ENCODE measurements around the gene MAP4K2.
A peak's percentile ranks its signal among the peaks of the same experiment; 100 is the strongest.

MAP4K2 gene

DNA sequence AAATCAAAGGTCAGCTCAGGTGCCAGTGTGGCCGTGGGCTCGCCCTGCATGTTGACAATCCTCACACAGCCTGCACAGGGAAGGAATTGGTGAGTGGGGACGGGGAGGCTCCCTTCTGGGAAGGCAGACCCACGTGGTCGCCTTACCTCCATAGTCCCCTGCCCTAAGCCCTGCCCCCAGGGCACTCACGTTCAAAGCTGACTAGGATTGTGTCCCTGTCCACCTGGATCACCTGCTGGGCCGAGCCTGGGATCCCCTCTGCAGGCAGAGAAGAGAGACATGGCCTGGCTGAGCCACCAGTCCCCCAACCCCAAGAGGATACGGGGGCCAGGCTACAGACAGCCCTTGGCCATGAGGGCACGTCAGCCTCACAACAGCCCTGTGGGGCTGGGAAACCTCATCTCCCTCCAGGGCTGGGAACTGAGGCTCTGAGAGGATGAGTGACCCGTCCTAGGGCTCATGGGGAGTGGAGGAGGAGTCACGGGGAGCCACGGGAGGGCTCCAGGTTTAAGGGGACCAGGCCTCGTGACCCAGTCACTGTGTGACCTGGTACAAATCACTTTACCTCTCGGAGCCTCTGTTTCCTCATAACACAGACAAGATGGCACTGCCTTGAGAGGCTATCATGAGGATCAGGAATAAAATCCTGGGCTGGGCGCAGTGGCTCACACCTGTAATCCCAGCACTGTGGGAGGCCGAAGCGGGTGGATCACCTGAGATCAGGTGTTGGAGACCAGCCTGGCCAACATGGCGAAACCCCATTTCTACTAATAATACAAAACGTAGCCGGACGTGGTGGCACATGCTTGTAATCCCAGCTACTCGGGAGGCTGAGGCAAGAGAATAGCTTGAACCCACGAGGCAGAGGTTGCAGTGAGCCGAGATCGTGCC, 12.6 kb downstream of the MAP4K2 start:
- DNase-seq: no peak

GRCh38 chr11:64789331-64790204, 13.4 kb downstream of the MAP4K2 start:
- DNase-seq: no peak

DNA sequence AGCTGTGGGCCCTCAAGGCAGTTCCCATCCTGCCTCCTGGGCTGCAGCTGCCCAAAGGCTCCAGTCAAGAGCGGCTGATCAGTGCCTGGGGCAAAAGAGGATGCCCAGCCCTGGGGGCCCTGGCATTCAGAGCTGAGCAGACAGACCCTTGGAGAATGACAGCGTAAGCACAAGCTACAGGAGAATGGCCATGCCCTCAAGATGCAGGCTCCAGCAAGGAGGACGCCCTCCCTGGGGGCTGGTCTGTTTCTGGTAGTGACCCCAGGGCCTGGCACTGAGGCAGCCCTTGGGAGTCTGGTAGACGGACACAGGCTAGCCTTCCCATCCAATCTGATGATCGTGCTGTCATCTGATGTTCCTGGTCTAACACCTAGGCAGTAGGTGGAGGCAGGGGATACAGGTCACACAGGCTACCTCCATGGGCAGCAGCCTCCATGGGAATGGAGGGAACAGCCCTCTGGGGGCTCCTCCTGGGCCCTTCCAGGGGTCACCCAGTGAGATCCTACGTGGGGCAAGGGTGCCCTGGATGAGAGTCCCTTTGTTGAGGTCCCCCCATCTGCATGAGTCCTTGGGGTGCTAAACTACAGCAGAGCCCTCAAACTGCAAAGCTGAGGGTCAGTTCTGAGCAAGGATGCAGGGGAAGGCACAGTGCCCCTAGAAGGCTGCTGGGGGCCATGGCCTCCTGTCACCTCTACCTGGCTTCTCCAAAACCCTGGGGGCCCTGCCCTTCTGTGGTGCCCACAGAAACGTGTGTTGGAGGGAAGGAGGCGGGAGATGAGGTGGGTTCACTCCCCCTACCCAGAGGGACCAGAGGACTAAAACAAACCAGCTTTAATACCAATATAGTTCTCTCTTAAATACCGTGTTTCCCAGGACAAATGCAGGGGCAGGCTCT, 14.4 kb downstream of the MAP4K2 start:
- DNase-seq: no peak

DNA sequence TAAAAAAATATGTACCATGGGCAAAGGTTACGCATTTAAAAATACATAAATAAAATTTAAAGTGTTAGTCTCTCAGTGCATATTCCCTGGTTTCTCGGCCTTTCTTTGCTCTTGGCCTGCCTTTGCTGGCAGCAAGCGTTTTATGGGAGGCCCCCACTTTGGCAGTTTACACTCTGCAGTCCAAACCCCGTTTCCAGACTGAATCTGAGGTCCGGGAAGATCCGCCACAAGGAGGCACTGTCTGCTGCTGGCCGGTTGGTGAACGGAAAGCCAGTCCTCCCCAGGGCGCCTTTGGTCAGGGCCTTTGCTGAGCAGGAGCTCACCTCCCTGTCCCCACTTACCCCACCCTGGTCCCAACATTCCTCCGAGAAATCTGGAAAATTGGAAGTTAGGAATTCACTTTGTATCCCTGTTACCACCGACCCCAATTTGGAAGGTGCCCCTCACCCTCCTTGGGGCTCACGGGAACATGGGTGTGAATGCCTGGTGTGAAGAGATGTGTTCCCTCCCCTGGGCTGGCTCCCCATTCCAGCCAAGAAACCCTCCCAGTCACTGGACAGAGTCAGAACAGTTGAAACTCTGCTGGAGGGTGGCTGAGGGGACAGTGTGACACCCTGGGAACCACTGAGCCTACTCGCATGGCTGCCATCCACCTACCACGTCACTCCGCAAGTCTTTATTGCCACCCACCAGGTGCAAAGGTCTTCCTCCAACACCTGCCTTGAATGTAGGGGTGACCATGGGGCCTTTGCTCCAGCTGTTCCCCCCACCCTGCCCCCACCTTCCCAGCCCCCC, 15.3 kb downstream of the MAP4K2 start:
- DNase-seq: peak; percentile 59

DNA sequence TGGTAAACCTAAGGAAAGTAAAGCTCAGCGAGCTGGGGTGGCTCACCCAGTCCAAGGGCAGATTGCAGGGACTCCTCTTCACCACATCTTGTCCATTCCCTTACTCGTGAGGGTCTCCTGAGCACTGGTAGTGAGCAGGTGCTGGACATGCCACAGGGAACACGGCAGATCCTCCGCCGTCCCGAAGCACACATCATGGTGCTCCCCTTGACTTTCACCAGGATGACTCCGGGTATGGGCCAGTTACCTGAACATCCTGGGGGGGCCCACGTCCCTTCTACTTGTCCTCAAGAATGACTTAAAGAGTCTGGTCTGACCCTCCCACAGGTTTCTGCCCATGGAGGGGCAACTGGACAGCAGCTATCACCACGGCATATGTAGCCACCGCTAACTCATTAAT, 16.7 kb downstream of the MAP4K2 start:
- DNase-seq: no peak

DNA sequence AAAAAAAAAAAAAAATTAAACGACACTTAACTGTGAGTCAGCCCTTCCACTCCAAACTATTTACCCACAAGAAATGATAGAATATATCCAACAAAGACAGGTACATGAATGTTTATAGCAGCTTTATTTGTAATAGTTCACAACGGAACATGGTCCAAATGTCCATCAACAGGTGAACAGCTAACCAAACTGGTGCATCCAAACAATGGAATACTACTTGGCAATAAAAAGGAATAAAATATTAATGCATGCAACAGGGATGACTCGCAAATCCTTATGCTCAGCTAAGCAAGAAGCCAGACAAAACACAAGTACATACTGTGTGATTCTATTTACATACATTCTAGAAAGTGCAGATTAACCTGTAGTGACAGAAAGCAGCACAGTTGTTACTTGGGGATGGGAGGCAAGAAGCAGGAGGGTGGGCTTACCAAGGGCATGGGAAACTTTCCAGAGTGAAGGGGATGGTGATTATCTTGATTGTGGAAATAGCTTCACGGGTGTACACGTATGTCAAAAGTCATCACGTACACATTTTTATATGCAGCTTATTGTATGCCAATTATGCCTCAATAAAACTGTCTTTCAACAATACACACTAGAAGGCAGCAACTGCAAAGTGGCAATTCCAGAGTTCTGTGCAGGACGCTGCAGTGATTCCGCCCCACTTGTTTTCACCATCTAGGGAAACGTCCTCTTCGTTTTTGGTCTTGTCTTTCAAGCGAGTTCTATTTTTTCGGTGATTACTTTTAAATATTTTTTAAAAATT, 18.0 kb downstream of the MAP4K2 start:
- no peak for DNase-seq

DNA sequence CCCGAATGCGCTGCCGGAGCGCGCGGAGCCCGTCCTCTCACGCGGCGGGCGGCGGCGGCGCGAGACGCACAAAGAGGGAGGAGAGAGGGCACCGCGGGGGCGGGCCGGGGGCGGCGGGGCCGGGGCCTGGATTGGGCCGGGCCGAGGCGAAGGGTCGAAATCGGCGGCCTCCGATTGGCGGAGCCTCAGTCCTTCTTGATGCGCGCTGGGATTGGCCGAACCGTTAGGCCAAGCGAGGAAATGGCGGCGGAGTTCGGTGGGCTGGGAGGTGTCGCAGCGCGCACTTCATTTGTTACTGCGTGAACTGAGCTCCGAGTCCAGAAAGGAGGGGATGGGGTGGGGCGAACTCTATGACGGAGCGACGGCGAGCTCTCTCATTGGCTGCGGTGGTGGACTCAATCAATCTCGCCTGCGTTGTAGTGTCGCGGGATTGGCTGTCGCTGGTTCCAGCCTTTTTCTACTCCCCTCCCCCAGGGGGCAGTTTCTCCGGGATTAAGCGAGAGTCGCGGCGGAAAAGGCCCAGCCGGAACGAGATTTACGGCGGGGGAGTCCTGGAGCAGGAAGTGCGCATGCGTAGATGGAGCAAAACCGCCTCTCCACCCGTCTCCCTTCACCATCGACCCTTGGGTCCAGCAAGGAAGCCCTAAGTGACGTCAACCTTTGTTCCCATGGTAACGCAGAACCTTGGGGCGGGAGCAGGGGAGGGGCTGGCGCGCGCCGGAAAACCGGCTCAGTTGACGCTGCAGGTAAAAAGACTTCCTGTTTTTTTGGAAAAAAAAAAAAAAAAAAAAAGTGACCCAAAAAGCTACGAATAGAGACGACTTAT, 24.3 kb downstream of the MAP4K2 start, which contains the start of gene SF1:
Gene SF1 (minus strand): TSS at position 70 of the 826 bp plus-strand sequence. CDS start 150 bp downstream, outside the sequence.
- DNase-seq: peak; percentile 100

- DNase-seq: no peak
Observed at GRCh38 chr11:64778223-64778472, 24.9 kb downstream of the MAP4K2 start.

DNA sequence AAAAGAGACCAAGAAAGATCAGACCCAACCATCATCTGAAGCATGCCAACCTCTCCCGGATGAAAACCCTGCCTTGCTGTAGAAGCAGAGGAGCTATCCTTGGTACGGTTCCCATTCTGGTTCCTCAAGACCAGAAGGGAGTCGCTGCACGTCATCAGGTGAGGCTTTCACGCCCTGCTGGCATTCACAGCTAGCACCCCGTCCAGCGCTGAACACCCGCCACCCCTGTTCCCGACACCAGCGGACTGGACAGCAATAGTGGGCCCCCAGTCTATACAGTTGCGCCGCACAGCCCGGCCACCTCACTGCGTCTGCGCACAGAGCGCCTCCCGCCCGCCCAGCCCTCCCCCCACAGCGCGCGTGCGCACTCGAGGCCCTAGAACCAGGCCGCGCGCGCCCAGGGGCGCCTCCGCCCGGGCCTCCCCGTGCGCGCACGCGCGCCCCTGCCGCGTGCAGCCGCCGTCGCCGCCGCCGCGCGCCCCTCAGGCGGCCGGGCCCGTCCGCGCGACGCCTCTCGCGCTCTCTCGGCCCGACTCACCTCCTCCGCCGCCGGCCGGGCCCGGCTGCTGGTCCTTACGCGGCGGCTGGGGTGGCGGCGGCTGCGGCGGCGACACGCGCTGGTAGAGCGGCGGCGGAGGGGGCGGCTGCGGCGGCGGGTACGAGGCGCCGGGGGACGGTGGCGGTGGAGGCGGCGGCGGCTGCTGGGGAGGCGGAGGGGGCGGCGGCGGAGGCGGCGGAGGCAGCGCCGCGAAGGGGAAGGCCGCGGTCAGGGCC, 25.4 kb downstream of the MAP4K2 start:
- DNase-seq: peak; percentile 87

GRCh38 chr11:64776875-64777274, 26.1 kb downstream of the MAP4K2 start:
- no peak for DNase-seq

GRCh38 chr11:64776425-64776824, 26.6 kb downstream of the MAP4K2 start:
- no peak for DNase-seq

GRCh38 chr11:64774144-64774543, 28.9 kb downstream of the MAP4K2 start:
- DNase-seq: no peak

DNA sequence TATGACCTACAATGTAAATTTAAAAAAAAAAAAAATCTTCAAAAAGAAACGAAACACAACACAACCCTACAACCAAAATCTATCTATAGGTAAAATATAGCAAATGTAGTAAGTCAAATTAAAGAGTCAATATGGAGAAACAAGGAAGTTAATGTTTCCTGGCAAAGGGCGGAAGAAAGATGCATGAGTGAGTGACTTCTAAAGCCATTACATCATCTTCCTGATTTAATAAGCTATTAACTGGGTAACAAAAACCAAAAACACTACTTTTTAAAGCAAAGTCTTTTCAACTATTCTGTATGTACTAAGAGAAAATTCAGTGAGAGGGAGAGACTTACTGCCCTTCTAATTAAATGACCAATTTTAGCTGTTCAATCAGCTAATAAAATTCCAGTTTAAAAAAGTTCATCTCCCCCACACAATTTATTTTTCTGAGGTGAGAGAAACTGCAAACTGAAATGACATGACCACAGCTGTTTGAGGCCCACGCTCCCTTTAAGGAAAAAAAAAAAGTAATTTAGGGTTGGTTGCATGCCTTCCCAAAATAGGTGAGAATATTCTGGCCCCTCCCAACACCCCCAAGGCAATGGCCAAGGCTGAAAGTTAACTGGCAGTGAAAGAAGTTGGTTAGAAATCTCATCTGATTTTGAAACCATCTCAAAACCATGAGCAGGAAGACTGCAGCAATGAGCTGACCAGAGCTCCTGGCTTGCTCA, 30.6 kb downstream of the MAP4K2 start:
- no peak for DNase-seq

GRCh38 chr11:64771861-64772260, 31.2 kb downstream of the MAP4K2 start:
- DNase-seq: no peak

DNA sequence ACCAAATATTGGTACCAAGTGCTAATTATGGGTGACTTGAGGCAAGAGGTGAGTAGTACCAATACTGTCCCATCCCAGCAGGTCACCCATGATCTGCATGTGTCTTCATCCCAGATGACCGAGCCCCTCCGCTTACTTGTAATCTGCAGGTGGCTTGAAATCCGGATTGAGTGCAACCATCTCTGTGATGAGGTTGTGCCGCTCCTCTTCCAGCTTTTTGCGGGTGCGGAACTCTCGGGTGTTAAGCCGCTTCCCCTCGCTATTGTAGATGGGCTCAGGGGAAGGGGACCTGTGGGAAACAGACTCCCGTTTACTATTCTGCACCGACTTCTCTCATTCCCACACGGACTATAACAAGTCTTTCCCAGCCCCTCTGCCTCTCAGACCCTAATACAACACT, 32.9 kb downstream of the MAP4K2 start:
- no peak for DNase-seq

GRCh38 chr11:64769283-64769682, 33.7 kb downstream of the MAP4K2 start:
- DNase-seq: no peak

GRCh38 chr11:64768300-64768694, 34.7 kb downstream of the MAP4K2 start:
- DNase-seq: no peak

GRCh38 chr11:64767344-64768299, 35.4 kb downstream of the MAP4K2 start:
- peak; percentile 84 for DNase-seq
